OCI-LY3 (cell line): ENCODE data around the gene ZNF500.

Source experiments
- EZH2phosphoT487 ChIP-seq: fragments of 200-600 bp; shearing (Covaris generic); IDR thresholded peaks from 2 replicates; pipeline ENCODE4 v1.6.1; 2018; ENCODE audit warnings: antibody characterized with exemption, mixed run types, low read depth
- TF ChIP-seq, protein P1 (sequence below): fragments of 200-600, 300-600 bp; sonication (generic); IDR thresholded peaks from 2 replicates; pipeline ENCODE4 v1.5.1; 2014; ENCODE audit warnings: antibody characterized with exemption, low read length, low read depth

DNA sequence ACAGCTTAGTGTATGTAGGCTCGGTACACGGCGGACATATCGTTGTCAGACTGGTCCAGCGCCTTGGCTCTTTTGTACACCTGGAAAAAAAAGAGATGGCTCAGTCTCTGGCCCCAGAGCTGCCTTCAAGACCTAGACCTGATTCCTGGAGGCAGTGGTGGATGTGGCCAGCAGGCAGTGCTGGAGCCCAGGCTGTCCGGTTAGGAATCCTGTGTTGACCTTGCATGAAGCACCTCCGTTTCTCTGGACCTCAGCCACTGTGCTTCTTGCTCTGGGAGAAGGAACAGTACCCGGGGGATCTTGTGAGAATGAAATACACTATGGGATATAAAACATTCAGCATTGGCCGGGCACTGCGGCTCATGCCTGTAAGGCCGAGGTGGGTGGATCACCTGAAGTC is 38.3 kb upstream of the ZNF500 start:
- TF ChIP-seq, protein P1, sequence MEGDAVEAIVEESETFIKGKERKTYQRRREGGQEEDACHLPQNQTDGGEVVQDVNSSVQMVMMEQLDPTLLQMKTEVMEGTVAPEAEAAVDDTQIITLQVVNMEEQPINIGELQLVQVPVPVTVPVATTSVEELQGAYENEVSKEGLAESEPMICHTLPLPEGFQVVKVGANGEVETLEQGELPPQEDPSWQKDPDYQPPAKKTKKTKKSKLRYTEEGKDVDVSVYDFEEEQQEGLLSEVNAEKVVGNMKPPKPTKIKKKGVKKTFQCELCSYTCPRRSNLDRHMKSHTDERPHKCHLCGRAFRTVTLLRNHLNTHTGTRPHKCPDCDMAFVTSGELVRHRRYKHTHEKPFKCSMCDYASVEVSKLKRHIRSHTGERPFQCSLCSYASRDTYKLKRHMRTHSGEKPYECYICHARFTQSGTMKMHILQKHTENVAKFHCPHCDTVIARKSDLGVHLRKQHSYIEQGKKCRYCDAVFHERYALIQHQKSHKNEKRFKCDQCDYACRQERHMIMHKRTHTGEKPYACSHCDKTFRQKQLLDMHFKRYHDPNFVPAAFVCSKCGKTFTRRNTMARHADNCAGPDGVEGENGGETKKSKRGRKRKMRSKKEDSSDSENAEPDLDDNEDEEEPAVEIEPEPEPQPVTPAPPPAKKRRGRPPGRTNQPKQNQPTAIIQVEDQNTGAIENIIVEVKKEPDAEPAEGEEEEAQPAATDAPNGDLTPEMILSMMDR = no peak
- no peak for TF ChIP-seq EZH2phosphoT487
